Ovary (tissue), 3 donors: ENCODE results near the gene NNAT.

Source experiments
- POLR2A ChIP-seq: fragments of 450-650 bp; IDR thresholded peaks from one replicate; pipeline ENCODE4 v1.6.1; 2017; ENCODE audit warnings: antibody characterized with exemption, mild to moderate bottlenecking, moderate library complexity
- TF ChIP-seq, protein P1 (sequence below), 3 donors: fragments of 450-650 bp in 2 of 3; fragments of 200-600 bp in 1 of 3; IDR thresholded peaks; one replicate each; pipeline versions ENCODE4 v1.5.1 to v1.8.0; 2016 to 2022; ENCODE audit warnings: antibody characterized with exemption in 3 of 3, mild to moderate bottlenecking in 1 of 3
- donor health status: DM: no; HTN: no; CAD: no.

DNA sequence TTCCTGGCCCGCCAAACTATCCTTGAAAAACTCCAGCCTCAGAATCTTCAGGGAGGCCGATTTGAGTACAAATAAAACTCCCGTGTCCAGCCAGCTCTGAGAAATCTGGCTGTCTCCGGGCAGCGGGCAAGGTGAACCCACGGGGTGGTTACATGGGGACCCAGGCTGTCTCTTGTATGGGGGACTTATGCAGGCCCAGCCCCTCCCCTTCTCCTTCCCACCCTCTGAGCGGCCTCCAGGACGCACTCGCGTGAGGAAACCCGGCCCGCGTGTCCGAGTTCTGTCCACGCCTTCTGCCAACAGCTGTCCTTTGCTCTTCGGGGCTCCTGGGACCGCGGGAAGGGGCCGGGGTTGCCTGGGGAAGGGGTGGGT lies 43.0 kb downstream of the NNAT start:
- TF ChIP-seq POLR2A, result no peak
- TF ChIP-seq, protein P1, sequence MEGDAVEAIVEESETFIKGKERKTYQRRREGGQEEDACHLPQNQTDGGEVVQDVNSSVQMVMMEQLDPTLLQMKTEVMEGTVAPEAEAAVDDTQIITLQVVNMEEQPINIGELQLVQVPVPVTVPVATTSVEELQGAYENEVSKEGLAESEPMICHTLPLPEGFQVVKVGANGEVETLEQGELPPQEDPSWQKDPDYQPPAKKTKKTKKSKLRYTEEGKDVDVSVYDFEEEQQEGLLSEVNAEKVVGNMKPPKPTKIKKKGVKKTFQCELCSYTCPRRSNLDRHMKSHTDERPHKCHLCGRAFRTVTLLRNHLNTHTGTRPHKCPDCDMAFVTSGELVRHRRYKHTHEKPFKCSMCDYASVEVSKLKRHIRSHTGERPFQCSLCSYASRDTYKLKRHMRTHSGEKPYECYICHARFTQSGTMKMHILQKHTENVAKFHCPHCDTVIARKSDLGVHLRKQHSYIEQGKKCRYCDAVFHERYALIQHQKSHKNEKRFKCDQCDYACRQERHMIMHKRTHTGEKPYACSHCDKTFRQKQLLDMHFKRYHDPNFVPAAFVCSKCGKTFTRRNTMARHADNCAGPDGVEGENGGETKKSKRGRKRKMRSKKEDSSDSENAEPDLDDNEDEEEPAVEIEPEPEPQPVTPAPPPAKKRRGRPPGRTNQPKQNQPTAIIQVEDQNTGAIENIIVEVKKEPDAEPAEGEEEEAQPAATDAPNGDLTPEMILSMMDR (IDR thresholded peaks at IDR 0.05), result no peak
